DMS79 (cell line): ENCODE measurements around the gene P4HA2.

ENCODE experiments used
- DNase-seq: peaks from one replicate; lab custom pipeline; 2025; lab: John Stamatoyannopoulos, UW

The P4HA2 gene

GRCh38 chr5:132264546-132265335 is 37.1 kb upstream of the P4HA2 start:
- DNase-seq = no peak

- no peak for DNase-seq
These were observed 36.1 kb upstream of the P4HA2 start for GRCh38 chr5:132263548-132264261.

- no peak for DNase-seq
These were observed 35.4 kb upstream of the P4HA2 start for GRCh38 chr5:132262882-132263547.

- DNase-seq = no peak
These were observed 34.5 kb upstream of the P4HA2 start for GRCh38 chr5:132261881-132262845.

GRCh38 chr5:132260714-132261551 is 33.3 kb upstream of the P4HA2 start:
- DNase-seq = no peak

- no peak for DNase-seq
These were observed 32.4 kb upstream of the P4HA2 start for GRCh38 chr5:132260051-132260450.

GRCh38 chr5:132259069-132259851 is 31.6 kb upstream of the P4HA2 start:
- no peak for DNase-seq

GRCh38 chr5:132258102-132259068 is 30.7 kb upstream of the P4HA2 start:
- DNase-seq = no peak

GRCh38 chr5:132257131-132258101 is 29.8 kb upstream of the P4HA2 start, which contains the start of gene PDLIM4:
TSS of gene PDLIM4 (plus strand) at chr5:132257696. CDS start at chr5:132257735, 39 bp downstream.
- DNase-seq = no peak

- no peak for DNase-seq
These were observed 29.1 kb upstream of the P4HA2 start for GRCh38 chr5:132256783-132257130.

- DNase-seq = no peak
These were observed 28.6 kb upstream of the P4HA2 start for GRCh38 chr5:132256086-132256782.

- DNase-seq = no peak
These were observed 26.8 kb upstream of the P4HA2 start for GRCh38 chr5:132254321-132254977.

GRCh38 chr5:132253452-132254320 is 26.0 kb upstream of the P4HA2 start:
- no peak for DNase-seq

- DNase-seq = no peak
These were observed 25.4 kb upstream of the P4HA2 start for GRCh38 chr5:132253008-132253441.

GRCh38 chr5:132251220-132251725 is 23.6 kb upstream of the P4HA2 start:
- no peak for DNase-seq
